ENCODE results near the gene KCNMA1. TPM values are rescaled to one million over a fixed set of nuclear protein-coding genes. Genes with fewer than 3 reads are reported as not detected.

KCNMA1 gene
- total and polyA plus RNA-seq, 10 of the 15 experiments (the other 5 are each of a cell fraction or from before 2014, with no cell fraction given) = 8.5 to 77.0 (median 21.3) TPM

DNA sequence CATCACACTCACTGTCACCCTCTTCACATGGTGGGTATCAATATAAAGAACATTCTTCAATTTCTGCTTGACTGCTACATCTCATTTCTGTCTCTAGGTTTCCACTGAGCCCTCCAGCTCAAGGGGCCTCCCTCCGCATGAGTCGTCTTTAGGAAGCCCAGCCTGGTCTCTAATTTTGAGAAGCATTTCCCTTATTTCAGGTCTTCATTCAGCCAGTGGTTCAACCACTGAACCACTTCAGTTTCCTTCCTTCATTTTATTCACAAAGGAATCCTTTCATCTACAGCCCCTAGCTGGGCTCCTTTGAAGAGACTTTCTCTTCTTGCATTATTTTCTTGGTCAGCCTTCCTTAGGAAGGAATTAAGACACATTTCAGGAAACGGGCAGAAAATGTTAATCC lies 257.4 kb downstream of the KCNMA1 start:
- DNase-seq (ENCODE audit: low read depth, low spot score) = no peak
- TF ChIP-seq YBX1 (IDR thresholded peaks at IDR 0.05) (no peak), SIN3A (IDR thresholded peaks at IDR 0.05; ENCODE audit: low read depth, low read length) (no peak), STAT3 (IDR thresholded peaks at IDR 0.05; ENCODE audit: low read depth, low read length) (no peak), ZSCAN29 (IDR thresholded peaks at IDR 0.05) (no peak), TARDBP (IDR thresholded peaks at IDR 0.05; ENCODE audit: borderline replicate concordance) (no peak), ATF3 (IDR thresholded peaks at IDR 0.05; ENCODE audit: borderline replicate concordance, extremely low read depth, low read depth, low read length) (no peak), NR2F1 (conservative IDR thresholded peaks at IDR 0.05) (no peak)
- TF ChIP-seq, protein P1, sequence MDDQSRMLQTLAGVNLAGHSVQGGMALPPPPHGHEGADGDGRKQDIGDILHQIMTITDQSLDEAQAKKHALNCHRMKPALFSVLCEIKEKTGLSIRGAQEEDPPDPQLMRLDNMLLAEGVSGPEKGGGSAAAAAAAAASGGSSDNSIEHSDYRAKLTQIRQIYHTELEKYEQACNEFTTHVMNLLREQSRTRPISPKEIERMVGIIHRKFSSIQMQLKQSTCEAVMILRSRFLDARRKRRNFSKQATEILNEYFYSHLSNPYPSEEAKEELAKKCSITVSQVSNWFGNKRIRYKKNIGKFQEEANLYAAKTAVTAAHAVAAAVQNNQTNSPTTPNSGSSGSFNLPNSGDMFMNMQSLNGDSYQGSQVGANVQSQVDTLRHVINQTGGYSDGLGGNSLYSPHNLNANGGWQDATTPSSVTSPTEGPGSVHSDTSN (IDR thresholded peaks at IDR 0.05; ENCODE audit: insufficient replicate concordance, low read depth, low read length) = no peak
- Histone ChIP-seq H3K4me3 (no peak overlapping the region), H3K9ac (ENCODE audit: control insufficient read depth, insufficient read depth, low read length) (no peak overlapping the region), H3K36me3 (ENCODE audit: control insufficient read depth in 2 of 2, insufficient read depth in 2 of 2, low read length in 1 of 2) (no peaks in the 10 kb centered on the region), H3K4me2 (ENCODE audit: control insufficient read depth, insufficient read depth) (no peak overlapping the region), H3K27me3 (replicated peaks in 1 of 2; ENCODE audit: control insufficient read depth in 2 of 2, insufficient read depth in 2 of 2, low read length in 1 of 2) (no peaks in the 10 kb centered on the region), H4K20me1 (ENCODE audit: control insufficient read depth, insufficient read depth) (no peaks in the 10 kb centered on the region; the same call in 1 of the 2 replicates), H3K9me3 (replicated peaks; ENCODE audit: control insufficient read depth, insufficient read depth, low read length) (no peaks in the 10 kb centered on the region), H3K4me1 (ENCODE audit: control insufficient read depth, insufficient read depth, low read length) (no peaks in the 10 kb centered on the region), H3K27ac (ENCODE audit: control insufficient read depth, insufficient read depth) (no peak overlapping the region), H2AFZ (ENCODE audit: control insufficient read depth, low read depth, low read length) (no peak overlapping the region), H3K79me2 (ENCODE audit: control insufficient read depth, insufficient read depth, low read length) (no peaks in the 10 kb centered on the region)
- ChIA-PET RAD21 (ENCODE audit: unreplicated experiment) (interaction anchor here (1.0 kb wide), 1 partner anchor 48 kb away, joined by 3 read pairs; no protein-coding TSS in a partner anchor), SMC1A (ENCODE audit: uncharacterized antibody, unreplicated experiment) (interaction anchor here (1.0 to 1.9 kb wide), 5 partner anchors 59 to 331 kb away, joined by 3 to 8 read pairs (median 3); no protein-coding TSS in a partner anchor), CTCF (interaction anchor here (1.0 to 4.1 kb wide), 5 partner anchors 10 to 376 kb away, joined by 3 to 23 read pairs (median 4); no protein-coding TSS in a partner anchor), POLR2A (no interaction called here)
- BruUV-seq (replicated peaks) = no TSS peak
- WGBS (ENCODE audit: insufficient coverage, insufficient replicate concordance, low lambda C conversion rate, missing lambda C conversion rate) = 36% methylated on average over 3 of the region's 3 CpGs
- in situ Hi-C loops (cut with MboI) (no loop called here), intact Hi-C loops (cut with micrococcal nuclease; ENCODE audit: unreplicated experiment) (no loop called here)
- no peak for FAIRE-seq
- no peak for ATAC-seq
